ENCODE results near the gene NANOS1. TPM values are rescaled to one million over a fixed set of nuclear protein-coding genes. Genes with fewer than 3 reads are reported as not detected.

NANOS1 gene
- total and polyA plus RNA-seq, 2 of the 8 experiments (the other 6 are each of a cell fraction or from before 2014, with no cell fraction given), result 3.1 to 3.9 TPM

- H3K27me3 ChIP-seq (replicated peaks in 1 of 4; ENCODE audit: control insufficient read depth in 3 of 4, extremely low read depth in 1 of 4, insufficient read depth in 3 of 4, low read length in 3 of 4), result no peaks in the 10 kb centered on the region
- H3K9me3 ChIP-seq (ENCODE audit: insufficient read depth in 2 of 2, low read depth in 1 of 2, low read length in 1 of 2), result no peaks in the 10 kb centered on the region
- H3K4me2 ChIP-seq (ENCODE audit: insufficient read depth in 1 of 2, low read depth in 2 of 2, low read length in 2 of 2), result no peak overlapping the region
- no peaks in the 10 kb centered on the region for H3K79me1 ChIP-seq (ENCODE audit: low read depth, low read length)
- no peak overlapping the region for H3K4ac ChIP-seq (replicated peaks; ENCODE audit: insufficient read length, low read depth, low read length)
- FAIRE-seq (no peak), DNase-seq (ENCODE audit: low read depth in 1 of 2, low spot score in 2 of 2) (no peak)
- H3K56ac ChIP-seq (replicated peaks; ENCODE audit: insufficient read length, low read depth, low read length), result no peak overlapping the region
- H2BK12ac ChIP-seq (ENCODE audit: low read depth, low read length), result no peak overlapping the region
- no peak overlapping the region for H3K9ac ChIP-seq (replicated peaks in 1 of 4; ENCODE audit: extremely low read depth in 1 of 4, low read depth in 3 of 4, low read length in 3 of 4)
- H3K79me2 ChIP-seq (ENCODE audit: control insufficient read depth in 1 of 2, insufficient read depth in 2 of 2, low read length in 2 of 2), result no peaks in the 10 kb centered on the region
- H2BK15ac ChIP-seq (ENCODE audit: low read length), result no peak overlapping the region
- H2AK5ac ChIP-seq (ENCODE audit: low read depth, low read length), result no peak overlapping the region
- H3K23me2 ChIP-seq (ENCODE audit: low read depth, low read length), result no peaks in the 10 kb centered on the region
- H3K4me1 ChIP-seq (replicated peaks in 1 of 4; ENCODE audit: control insufficient read depth in 3 of 4, insufficient read depth in 4 of 4, low read length in 3 of 4), result no peaks in the 10 kb centered on the region
- no peak overlapping the region for H3K14ac ChIP-seq (ENCODE audit: insufficient read length)
- WGBS, 2 experiments (ENCODE audit: extremely low coverage in 1 of 2, insufficient coverage in 1 of 2, insufficient read length in 1 of 2, insufficient replicate concordance in 2 of 2, low coverage in 1 of 2, low lambda C conversion rate in 2 of 2, missing lambda C conversion rate in 1 of 2), result 85% methylated on average over 2 of the region's 2 CpGs; no CpG with 5 or more reads in 1 of the 2 experiments
- H2BK120ac ChIP-seq (replicated peaks; ENCODE audit: low read depth, low read length), result no peak overlapping the region
- H2BK5ac ChIP-seq (ENCODE audit: low read depth, low read length), result no peak overlapping the region
- no peak overlapping the region for H3K27ac ChIP-seq (ENCODE audit: low read depth, low read length)
- no peaks in the 10 kb centered on the region for H4K20me1 ChIP-seq (replicated peaks in 1 of 2; ENCODE audit: control insufficient read depth in 1 of 2, insufficient read depth in 2 of 2, low read length in 2 of 2)
- H4K8ac ChIP-seq (ENCODE audit: extremely low read depth, insufficient read depth, low read length), result no peak overlapping the region
- no peak overlapping the region for H3K23ac ChIP-seq (ENCODE audit: insufficient read length)
- ChIA-PET POLR2A (ENCODE audit: partially characterized antibody) (no interaction called here), CTCF (ENCODE audit: partially characterized antibody) (no interaction called here)
- H2AFZ ChIP-seq (ENCODE audit: low read length), result no peak overlapping the region
- H3K36me3 ChIP-seq (ENCODE audit: control insufficient read depth in 2 of 4, insufficient read depth in 4 of 4, low read length in 3 of 4), result no peaks in the 10 kb centered on the region
- H3K4me3 ChIP-seq (ENCODE audit: extremely low read depth in 1 of 4, insufficient read depth in 2 of 4, low read depth in 3 of 4, low read length in 4 of 4), result no peak overlapping the region
- H2BK20ac ChIP-seq (ENCODE audit: low read length), result no peak overlapping the region
- no peak overlapping the region for H4K5ac ChIP-seq (ENCODE audit: insufficient read length, low read depth, low read length)
- H4K91ac ChIP-seq (replicated peaks; ENCODE audit: insufficient read length, low read length), result no peak overlapping the region
- no peak overlapping the region for H3K18ac ChIP-seq (ENCODE audit: extremely low read depth, low read length)
- TF ChIP-seq MAX (IDR thresholded peaks at IDR 0.05) (no peak), JUN (IDR thresholded peaks at IDR 0.05; ENCODE audit: low read depth, low read length) (no peak), CHD1 (IDR thresholded peaks at IDR 0.05; ENCODE audit: low read depth, low read length) (no peak), JUND (IDR thresholded peaks at IDR 0.05; ENCODE audit: low read length) (no peak), ZNF274 (IDR thresholded peaks at IDR 0.05; ENCODE audit: borderline replicate concordance, extremely low read depth, low read length) (no peak), KDM4A (IDR thresholded peaks at IDR 0.05; ENCODE audit: low read depth, low read length, severe bottlenecking) (no peak), MAFK (IDR thresholded peaks at IDR 0.05; ENCODE audit: low read depth, low read length) (no peak), E2F6 (IDR thresholded peaks at IDR 0.05) (no peak), SRF (IDR thresholded peaks at IDR 0.05; ENCODE audit: low read depth, low read length) (no peak), CTBP2 (IDR thresholded peaks at IDR 0.05; ENCODE audit: borderline replicate concordance, insufficient read depth, insufficient read length, low read length) (no peak), SAP30 (IDR thresholded peaks at IDR 0.05; ENCODE audit: insufficient read depth, insufficient replicate concordance, low read length) (no peak), POU5F1 (IDR thresholded peaks at IDR 0.05; ENCODE audit: low read depth, low read length) (no peak), TEAD4 (IDR thresholded peaks at IDR 0.05; ENCODE audit: low read depth, low read length) (no peak), PHF8 (conservative IDR thresholded peaks at IDR 0.05; ENCODE audit: low read depth, low read length) (no peak), CHD2 (IDR thresholded peaks at IDR 0.05; ENCODE audit: low read length) (no peak)
Observed at GRCh38 chr10:118992496-118992895, 37.0 kb upstream of the NANOS1 start.
